Subcutaneous abdominal adipose tissue (tissue), 5 donors: ENCODE results near the gene TPT1.
"Not testable (repeated sequence)": the region's sequence is repeated elsewhere in the genome, so short reads cannot be mapped to it uniquely, and the experiment has no call there.

Experiments
- H3K27ac ChIP-seq: one replicate; pipeline ENCODE4 v1.7.0; 2013; ENCODE audit warnings: low read depth, mild to moderate bottlenecking, inconsistent platforms, low read length, moderate library complexity
- H3K27me3 ChIP-seq, 5 donors: one replicate each; pipeline ENCODE4 v1.7.0; 2013; ENCODE audit warnings: low read length in 5 of 5, inconsistent platforms in 1 of 5; ENCODE audit not compliant: control insufficient read depth in 5 of 5, insufficient read depth in 4 of 5
- H3K36me3 ChIP-seq, 5 donors: one replicate each; pipeline ENCODE4 v1.7.0; 2013; ENCODE audit warnings: low read length in 5 of 5; ENCODE audit not compliant: control insufficient read depth in 5 of 5, insufficient read depth in 5 of 5
- H3K4me1 ChIP-seq, 5 donors: one replicate each; pipeline ENCODE4 v1.7.0; 2013; ENCODE audit warnings: low read length in 5 of 5, mild to moderate bottlenecking in 3 of 5, moderate library complexity in 1 of 5; ENCODE audit not compliant: control insufficient read depth in 5 of 5, insufficient read depth in 5 of 5
- H3K4me3 ChIP-seq, 5 donors: one replicate each; pipeline ENCODE4 v1.7.0; 2013; ENCODE audit warnings: low read length in 5 of 5, low read depth in 1 of 5
- H3K9ac ChIP-seq, 5 donors: one replicate each; pipeline ENCODE4 v1.7.0; 2013; ENCODE audit warnings: low read length in 5 of 5, mild to moderate bottlenecking in 4 of 5, moderate library complexity in 3 of 5
- H3K9me3 ChIP-seq, 5 donors: one replicate each; pipeline ENCODE4 v1.7.0; 2013; ENCODE audit warnings: low read length in 5 of 5; ENCODE audit not compliant: control insufficient read depth in 5 of 5
- donor health status: healthy.
- donor health status: healthy.
- donor health status: healthy.
- donor health status: healthy.
- donor health status: healthy.

The TPT1 gene

GRCh38 chr13:45310341-45311131 lies 30.4 kb downstream of the TPT1 start:
- no peak overlapping the region for H3K27ac ChIP-seq
- no peaks in the 10 kb centered on the region for H3K36me3 ChIP-seq
- H3K9me3 ChIP-seq = no peaks in the 10 kb centered on the region
- H3K27me3 ChIP-seq = peaks cover 0 to 3% (median 0%) of the 10 kb centered on the region in 5 donors
- H3K4me1 ChIP-seq = peaks cover 2 to 19% (median 14%) of the 10 kb centered on the region in 5 donors
- H3K4me3 ChIP-seq = peak overlapping the region in 3 of 5 donors; percentile 62 to 68 (median 64)
- H3K9ac ChIP-seq = no peak overlapping the region

- Histone ChIP-seq H3K27me3 (peaks cover 0 to 10% (median 7%) of the 10 kb centered on the region in 5 donors), H3K9me3 (no peaks in the 10 kb centered on the region), H3K36me3 (no peaks in the 10 kb centered on the region), H3K4me3 (no peak overlapping the region), H3K9ac (no peak overlapping the region), H3K4me1 (peaks cover 2 to 19% (median 14%) of the 10 kb centered on the region in 5 donors), H3K27ac (no peak overlapping the region)
Measured at GRCh38 chr13:45306966-45307365, 34.0 kb downstream of the TPT1 start.

- Histone ChIP-seq H3K27me3 (peaks cover 3 to 10% (median 7%) of the 10 kb centered on the region in 5 donors), H3K9ac (no peak overlapping the region), H3K36me3 (no peaks in the 10 kb centered on the region), H3K4me1 (peaks cover 0 to 4% (median 2%) of the 10 kb centered on the region in 5 donors), H3K9me3 (no peaks in the 10 kb centered on the region), H3K27ac (no peak overlapping the region), H3K4me3 (no peak overlapping the region)
Measured at GRCh38 chr13:45305079-45305478, 35.9 kb downstream of the TPT1 start.

GRCh38 chr13:45303866-45304265 lies 37.1 kb downstream of the TPT1 start:
- no peaks in the 10 kb centered on the region for H3K4me1 ChIP-seq
- H3K9ac ChIP-seq = no peak overlapping the region
- H3K27ac ChIP-seq = no peak overlapping the region
- no peaks in the 10 kb centered on the region for H3K36me3 ChIP-seq
- peaks cover 3 to 10% (median 7%) of the 10 kb centered on the region in 5 donors for H3K27me3 ChIP-seq
- H3K9me3 ChIP-seq = no peaks in the 10 kb centered on the region
- no peak overlapping the region for H3K4me3 ChIP-seq

- no peaks in the 10 kb centered on the region for H3K4me1 ChIP-seq
- H3K36me3 ChIP-seq = no peaks in the 10 kb centered on the region
- no peak overlapping the region for H3K9ac ChIP-seq
- H3K27ac ChIP-seq = no peak overlapping the region
- no peak overlapping the region for H3K4me3 ChIP-seq
- H3K27me3 ChIP-seq = peaks cover 3 to 10% (median 7%) of the 10 kb centered on the region in 5 donors
- no peaks in the 10 kb centered on the region for H3K9me3 ChIP-seq
Measured at GRCh38 chr13:45303026-45303425, 38.0 kb downstream of the TPT1 start.

GRCh38 chr13:45302507-45302906 lies 38.5 kb downstream of the TPT1 start:
- no peak overlapping the region for H3K4me3 ChIP-seq
- no peaks in the 10 kb centered on the region for H3K9me3 ChIP-seq
- H3K27ac ChIP-seq = no peak overlapping the region
- no peaks in the 10 kb centered on the region for H3K4me1 ChIP-seq
- no peak overlapping the region for H3K9ac ChIP-seq
- H3K36me3 ChIP-seq = no peaks in the 10 kb centered on the region
- peaks cover 3 to 10% (median 7%) of the 10 kb centered on the region in 5 donors for H3K27me3 ChIP-seq

- H3K36me3 ChIP-seq = no peaks in the 10 kb centered on the region
- no peaks in the 10 kb centered on the region for H3K9me3 ChIP-seq
- H3K27ac ChIP-seq = no peak overlapping the region
- H3K9ac ChIP-seq = no peak overlapping the region
- no peak overlapping the region for H3K4me3 ChIP-seq
- peaks cover 3 to 10% (median 7%) of the 10 kb centered on the region in 5 donors for H3K27me3 ChIP-seq
- no peaks in the 10 kb centered on the region for H3K4me1 ChIP-seq
Measured at GRCh38 chr13:45301263-45301662, 39.7 kb downstream of the TPT1 start.

- H3K9me3 ChIP-seq = no peaks in the 10 kb centered on the region
- H3K27ac ChIP-seq = no peak overlapping the region
- no peak overlapping the region for H3K4me3 ChIP-seq
- no peak overlapping the region for H3K9ac ChIP-seq
- H3K27me3 ChIP-seq = peaks cover 3 to 10% (median 7%) of the 10 kb centered on the region in 5 donors
- no peaks in the 10 kb centered on the region for H3K4me1 ChIP-seq
- H3K36me3 ChIP-seq = no peaks in the 10 kb centered on the region
Measured at GRCh38 chr13:45300190-45300985, 40.6 kb downstream of the TPT1 start.

- Histone ChIP-seq H3K9me3 (no peaks in the 10 kb centered on the region), H3K4me1 (no peaks in the 10 kb centered on the region), H3K36me3 (no peaks in the 10 kb centered on the region), H3K9ac (no peak overlapping the region), H3K27me3 (peaks cover 3 to 6% (median 6%) of the 10 kb centered on the region in 5 donors), H3K4me3 (no peak overlapping the region), H3K27ac (no peak overlapping the region)
Measured at GRCh38 chr13:45299194-45299593, 41.8 kb downstream of the TPT1 start.

GRCh38 chr13:45298550-45298949 lies 42.4 kb downstream of the TPT1 start:
- not testable (repeated sequence) for H3K27me3 ChIP-seq, H3K27ac ChIP-seq, H3K4me3 ChIP-seq, H3K36me3 ChIP-seq, H3K9me3 ChIP-seq, H3K4me1 ChIP-seq, H3K9ac ChIP-seq
